DMS114 treated with DMSO at 0.1 percent for 48 hours (cell line): ENCODE data around the gene ZMYND15.

Source experiments
- DNase-seq: peaks from one replicate; lab custom pipeline; 2025; ENCODE audit not compliant: unreplicated experiment; lab: John Stamatoyannopoulos, UW

ZMYND15 gene

GRCh38 chr17:4785311-4786105 is 45.9 kb downstream of the ZMYND15 start:
- DNase-seq, result no peak

GRCh38 chr17:4786106-4786511 is 46.5 kb downstream of the ZMYND15 start, which contains the start of gene VMO1:
TSS of gene VMO1 (minus strand) at chr17:4786364. CDS start at chr17:4786352, 12 bp downstream.
- DNase-seq, result no peak

GRCh38 chr17:4786516-4786915 is 46.9 kb downstream of the ZMYND15 start:
- no peak for DNase-seq

- DNase-seq, result no peak
Measured at GRCh38 chr17:4788159-4788806, 48.6 kb downstream of the ZMYND15 start.

GRCh38 chr17:4788807-4789700 is 49.4 kb downstream of the ZMYND15 start, which contains the start of gene GLTPD2:
TSS of gene GLTPD2 (plus strand) at chr17:4788964. CDS start at chr17:4789012, 48 bp downstream.
- no peak for DNase-seq

- DNase-seq, result peak; percentile 56
Measured at GRCh38 chr17:4789701-4789950, 50.0 kb downstream of the ZMYND15 start.

GRCh38 chr17:4789951-4790704 is 50.5 kb downstream of the ZMYND15 start:
- DNase-seq, result peak; percentile 70

GRCh38 chr17:4790705-4791088 is 51.1 kb downstream of the ZMYND15 start:
- DNase-seq, result no peak

- no peak for DNase-seq
Measured at GRCh38 chr17:4795168-4795567, 55.5 kb downstream of the ZMYND15 start.
